Activated CD4-positive, alpha-beta T cell treated with anti-CD3 and anti-CD28 coated beads for 36 hours (primary cell): Measurements from ENCODE around the gene FSHB. TPM values are rescaled to one million over a fixed set of nuclear protein-coding genes. Genes with fewer than 3 reads are reported as not detected.

Source experiments
- ATAC-seq: fragments of 200-7000 bp; cut with Tn5 transposase; one replicate; pipeline ENCODE4 v1.10.0; 2021; ENCODE audit warnings: mild to moderate bottlenecking, moderate library complexity
- CTCF ChIA-PET: fragments of 350-600 bp; sonication (Branson Sonifier 250); formaldehyde crosslinking; loops from one replicate; lab custom pipeline; 2021; ENCODE audit warnings: antibody characterized with exemption; lab: Charles Lee
- POLR2A ChIA-PET: fragments of 350-600 bp; sonication (Branson Sonifier 250); formaldehyde crosslinking; loops from one replicate; lab custom pipeline; 2021; ENCODE audit warnings: antibody characterized with exemption, inconsistent platforms; lab: Charles Lee
- DNase-seq: peaks from one replicate; pipeline ENCODE4 v3.0.0-alpha.2; 2020
- H3K27ac Mint-ChIP-seq: one replicate; pipeline ENCODE4 v1.8.0; 2021; ENCODE audit warnings: mixed read lengths
- H3K27me3 Mint-ChIP-seq: one replicate; pipeline ENCODE4 v1.8.0; 2021; ENCODE audit warnings: mixed read lengths
- H3K36me3 Mint-ChIP-seq: one replicate; pipeline ENCODE4 v1.8.0; 2021; ENCODE audit warnings: low read depth, mixed read lengths
- H3K4me1 Mint-ChIP-seq: one replicate; pipeline ENCODE4 v1.8.0; 2021; ENCODE audit warnings: mixed read lengths
- H3K4me3 Mint-ChIP-seq: one replicate; pipeline ENCODE4 v1.8.0; 2021; ENCODE audit warnings: mild to moderate bottlenecking, moderate library complexity, mixed read lengths
- H3K9me3 Mint-ChIP-seq: one replicate; pipeline ENCODE4 v1.8.0; 2021; ENCODE audit warnings: low read depth, mixed read lengths
- intact Hi-C, 2 experiments: fragments of 100-400 bp; cut with DNase I in 1 of 2; cut with micrococcal nuclease in 1 of 2; formaldehyde crosslinking; loops; one replicate each; pipeline versions ENCODE4 v1.14.2 to v1.15.1; 2022 to 2024; cut with DNase I, micrococcal nuclease
- total RNA-seq, 2 experiments: library from RNA; stranded (reverse); gene quantifications; one replicate each; pipeline ENCODE4 v1.2.3, GENCODE V29; 2021

FSHB gene
- total RNA-seq, 2 experiments from 2014 or later, result not detected

DNA sequence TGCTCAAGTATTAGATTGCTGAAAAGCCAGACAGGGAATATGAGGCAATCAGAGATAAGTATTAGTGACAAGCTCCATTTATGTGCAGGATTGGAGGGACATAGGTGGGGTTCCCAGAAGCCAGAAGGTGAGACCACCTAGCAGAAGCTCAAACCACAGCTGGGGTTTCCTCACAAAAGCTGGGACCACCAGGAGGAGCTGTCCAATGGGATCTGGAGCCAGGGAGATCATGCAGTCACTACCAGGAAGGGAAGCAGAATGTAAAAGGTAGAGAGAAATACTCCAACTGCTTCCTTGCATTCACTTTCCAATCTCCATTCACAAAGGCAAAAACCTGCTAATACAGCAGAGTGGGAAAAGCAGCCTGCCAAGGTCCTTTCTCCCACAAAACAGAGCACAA lies 5.2 kb upstream of the FSHB start:
- ChIA-PET CTCF (no interaction called here), POLR2A (no interaction called here)
- H3K4me3 Mint-ChIP-seq, result no peak overlapping the region
- H3K9me3 Mint-ChIP-seq, result peaks cover 4% of the 10 kb centered on the region
- H3K27ac Mint-ChIP-seq, result no peak overlapping the region
- ATAC-seq, result no peak
- H3K4me1 Mint-ChIP-seq, result no peaks in the 10 kb centered on the region
- DNase-seq, result no peak
- intact Hi-C loops, result no loop called here
- no peaks in the 10 kb centered on the region for H3K36me3 Mint-ChIP-seq
- H3K27me3 Mint-ChIP-seq, result peaks cover 9% of the 10 kb centered on the region

DNA sequence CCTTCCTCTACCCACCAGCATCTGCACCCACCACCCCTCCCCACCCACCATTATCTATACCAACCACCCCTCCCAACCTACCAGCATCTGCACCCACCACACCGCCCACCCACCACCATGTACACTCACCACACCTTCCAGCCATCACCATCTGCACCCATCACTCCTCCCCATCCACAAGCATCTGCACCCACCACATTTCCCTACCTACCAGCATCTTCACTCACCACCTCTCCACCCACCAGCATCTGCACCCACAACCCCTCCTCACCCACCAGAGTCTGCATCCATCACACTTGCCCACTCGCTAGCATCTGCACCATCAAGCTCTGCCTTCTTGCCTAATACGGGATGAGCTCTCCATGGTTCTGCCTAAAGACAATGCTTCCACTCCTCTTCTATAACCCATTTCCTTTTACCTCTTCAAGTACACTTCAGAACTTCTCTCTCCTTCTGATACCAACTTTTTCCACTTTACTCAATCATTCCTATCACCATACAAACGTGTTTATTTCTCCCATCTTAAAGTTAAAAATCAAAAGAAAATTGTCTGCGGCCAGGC lies 2.4 kb upstream of the FSHB start:
- ChIA-PET POLR2A (no interaction called here), CTCF (no interaction called here)
- Mint-ChIP-seq H3K36me3 (no peaks in the 10 kb centered on the region), H3K27me3 (peaks cover 9% of the 10 kb centered on the region), H3K4me1 (no peaks in the 10 kb centered on the region), H3K4me3 (no peak overlapping the region), H3K9me3 (peaks cover 4% of the 10 kb centered on the region), H3K27ac (no peak overlapping the region)
- DNase-seq (no peak), ATAC-seq (no peak)
- intact Hi-C loops, result no loop called here

DNA sequence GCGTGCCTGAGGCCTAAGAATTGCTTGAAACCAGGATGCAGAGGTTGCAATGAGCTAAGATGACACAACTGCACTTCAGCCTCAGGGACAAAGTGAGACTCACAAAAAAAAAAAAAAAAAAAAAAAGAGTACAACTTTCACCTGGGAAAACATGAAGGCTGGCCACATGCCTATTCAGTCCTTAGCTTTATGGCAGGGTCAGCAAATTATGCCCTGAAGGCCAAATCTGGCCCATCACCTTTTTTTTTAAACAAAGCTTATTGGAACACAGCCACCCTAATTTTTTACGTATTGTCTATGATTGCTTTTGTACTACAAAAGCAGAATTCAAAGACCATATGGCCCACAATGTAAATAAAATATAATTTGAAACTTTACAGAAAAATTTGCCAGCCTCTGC lies 8.2 kb downstream of the FSHB start:
- Mint-ChIP-seq H3K4me3 (no peak overlapping the region), H3K9me3 (no peaks in the 10 kb centered on the region), H3K36me3 (no peaks in the 10 kb centered on the region), H3K27me3 (peaks cover 2% of the 10 kb centered on the region), H3K4me1 (no peaks in the 10 kb centered on the region), H3K27ac (no peak overlapping the region)
- intact Hi-C loops, result no loop called here
- ATAC-seq, result no peak
- CTCF ChIA-PET, result no interaction called here
- DNase-seq, result no peak
- POLR2A ChIA-PET, result no interaction called here

DNA sequence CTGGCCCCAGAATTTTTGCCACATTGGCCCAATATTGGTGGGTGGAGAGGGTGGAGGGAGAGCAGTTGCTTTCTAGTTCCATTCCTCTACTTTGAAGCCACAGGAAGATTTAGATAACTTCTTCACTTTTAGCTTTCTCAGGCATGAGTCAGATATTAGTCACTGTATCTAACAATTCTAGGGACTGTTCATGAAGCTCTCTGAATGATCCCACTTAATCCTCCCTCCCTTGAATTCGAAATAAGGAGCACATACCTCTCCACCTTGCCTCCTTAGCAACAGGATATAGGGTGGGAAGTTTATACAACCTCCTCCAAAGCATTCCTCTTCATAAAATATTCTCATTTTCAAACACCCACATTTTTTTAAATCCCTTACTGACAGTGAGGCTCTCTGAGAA lies 13.5 kb downstream of the FSHB start:
- Mint-ChIP-seq H3K36me3 (no peaks in the 10 kb centered on the region), H3K4me3 (no peak overlapping the region), H3K4me1 (peaks cover 4% of the 10 kb centered on the region), H3K9me3 (no peaks in the 10 kb centered on the region), H3K27ac (no peak overlapping the region), H3K27me3 (peaks cover 10% of the 10 kb centered on the region)
- POLR2A ChIA-PET, result no interaction called here
- no peak for DNase-seq
- no peak for ATAC-seq
- intact Hi-C loops, result no loop called here
- CTCF ChIA-PET, result interaction anchor here (0.7 kb wide), 1 partner anchor 26 kb away, joined by 3 read pairs; no protein-coding TSS in a partner anchor

DNA sequence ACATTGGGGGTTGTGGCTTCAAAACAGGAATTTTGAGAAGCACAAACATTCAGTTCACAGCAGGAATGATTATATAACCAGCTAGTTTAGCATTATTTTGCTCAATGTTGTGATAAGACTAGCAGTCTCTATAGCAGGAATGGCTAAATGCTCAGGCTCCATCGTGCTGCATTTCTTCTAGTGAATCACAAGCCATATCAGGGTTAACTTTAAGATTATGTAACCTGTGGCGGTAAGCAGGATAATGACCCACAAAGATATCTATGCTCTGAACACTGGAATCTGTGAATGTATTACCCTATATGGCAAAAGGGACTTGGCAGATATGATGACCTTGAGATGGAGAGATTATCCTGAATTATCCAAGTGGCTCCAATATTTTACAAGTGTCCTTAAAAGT lies 14.8 kb downstream of the FSHB start:
- H3K9me3 Mint-ChIP-seq, result no peaks in the 10 kb centered on the region
- peaks cover 8% of the 10 kb centered on the region for H3K27me3 Mint-ChIP-seq
- no peak overlapping the region for H3K4me3 Mint-ChIP-seq
- POLR2A ChIA-PET, result no interaction called here
- H3K4me1 Mint-ChIP-seq, result peaks cover 4% of the 10 kb centered on the region
- no peak for ATAC-seq
- intact Hi-C loops, result no loop called here
- no peak overlapping the region for H3K27ac Mint-ChIP-seq
- no peaks in the 10 kb centered on the region for H3K36me3 Mint-ChIP-seq
- CTCF ChIA-PET, result no interaction called here
- DNase-seq, result no peak

DNA sequence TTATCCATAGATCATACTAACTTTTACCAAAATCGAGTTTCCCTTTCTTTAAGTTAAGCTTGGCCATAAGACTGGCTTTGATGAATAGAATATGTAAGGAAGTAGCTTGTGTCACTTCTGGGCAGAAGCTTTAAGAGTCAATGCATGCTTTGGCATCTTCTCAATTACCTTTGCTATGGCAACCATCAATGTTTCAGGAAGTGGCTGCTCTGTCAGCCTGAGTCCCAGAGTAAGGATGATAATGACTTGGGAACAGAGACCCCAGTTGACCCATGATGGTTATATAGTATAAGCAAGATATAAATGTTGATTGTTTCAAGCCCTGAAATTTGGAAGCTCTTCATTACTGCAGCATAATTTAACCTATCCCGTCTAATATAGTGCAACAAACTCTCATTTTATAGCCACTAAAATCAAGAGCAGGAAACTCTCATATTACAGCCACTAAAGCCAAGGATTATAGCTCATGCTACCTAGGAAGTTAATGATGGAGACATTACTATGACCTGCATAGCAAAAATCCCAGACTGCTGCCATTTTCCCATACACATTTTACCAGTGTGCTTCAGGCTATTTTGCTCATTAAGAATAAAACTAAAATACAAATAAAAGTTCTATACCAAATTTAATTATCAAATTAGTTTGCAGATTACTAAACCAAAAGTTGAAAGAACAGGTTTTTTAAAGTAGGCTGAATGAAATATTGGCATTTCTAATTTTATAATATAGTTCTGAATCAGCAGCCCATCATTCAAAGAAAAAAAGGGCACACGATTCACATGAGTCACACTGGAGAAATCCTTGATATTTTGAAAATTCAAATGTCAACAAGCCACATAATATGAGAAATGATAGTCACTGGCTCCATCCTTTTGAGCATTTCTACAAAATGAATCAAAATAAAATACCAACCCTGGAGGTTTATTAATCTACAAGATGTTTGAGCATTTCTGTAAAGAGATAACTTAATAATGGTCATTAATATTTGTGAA lies 23.8 kb downstream of the FSHB start:
- DNase-seq (no peak), ATAC-seq (no peak)
- H3K27ac Mint-ChIP-seq, result no peak overlapping the region
- CTCF ChIA-PET, result interaction anchor here (1.2 kb wide), 1 partner anchor 111 kb away, joined by 3 read pairs; no protein-coding TSS in a partner anchor
- no peaks in the 10 kb centered on the region for H3K9me3 Mint-ChIP-seq
- H3K27me3 Mint-ChIP-seq, result peaks cover 2% of the 10 kb centered on the region
- POLR2A ChIA-PET, result no interaction called here
- no peak overlapping the region for H3K4me3 Mint-ChIP-seq
- peaks cover 4% of the 10 kb centered on the region for H3K4me1 Mint-ChIP-seq
- no peaks in the 10 kb centered on the region for H3K36me3 Mint-ChIP-seq
- intact Hi-C loops, result no loop called here

DNA sequence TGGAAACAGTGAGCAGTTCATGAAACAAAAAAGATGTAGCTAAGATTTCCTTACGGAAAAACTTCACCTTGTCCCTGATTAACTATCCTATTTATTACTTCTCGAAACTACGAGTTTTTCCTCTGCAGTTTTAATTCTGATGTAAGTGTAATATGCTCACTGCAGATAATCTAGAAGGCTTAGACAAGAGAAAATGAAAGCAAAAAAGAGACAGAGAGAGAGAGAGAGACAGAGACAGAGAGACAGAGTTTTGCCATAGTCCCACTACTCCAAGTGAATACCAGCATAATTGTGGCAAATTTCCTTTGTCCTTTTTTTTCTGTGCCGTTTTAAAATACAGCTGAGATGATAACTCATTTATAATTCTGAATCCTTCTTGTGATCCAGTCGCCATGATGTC lies 24.8 kb downstream of the FSHB start:
- DNase-seq (no peak), ATAC-seq (no peak)
- ChIA-PET POLR2A (no interaction called here), CTCF (interaction anchor here (1.2 kb wide), 1 partner anchor 112 kb away, joined by 3 read pairs; no protein-coding TSS in a partner anchor)
- no peaks in the 10 kb centered on the region for H3K9me3 Mint-ChIP-seq
- peaks cover 2% of the 10 kb centered on the region for H3K27me3 Mint-ChIP-seq
- H3K4me3 Mint-ChIP-seq, result no peak overlapping the region
- no peaks in the 10 kb centered on the region for H3K36me3 Mint-ChIP-seq
- no peak overlapping the region for H3K27ac Mint-ChIP-seq
- intact Hi-C loops, result no loop called here
- peaks cover 4% of the 10 kb centered on the region for H3K4me1 Mint-ChIP-seq

DNA sequence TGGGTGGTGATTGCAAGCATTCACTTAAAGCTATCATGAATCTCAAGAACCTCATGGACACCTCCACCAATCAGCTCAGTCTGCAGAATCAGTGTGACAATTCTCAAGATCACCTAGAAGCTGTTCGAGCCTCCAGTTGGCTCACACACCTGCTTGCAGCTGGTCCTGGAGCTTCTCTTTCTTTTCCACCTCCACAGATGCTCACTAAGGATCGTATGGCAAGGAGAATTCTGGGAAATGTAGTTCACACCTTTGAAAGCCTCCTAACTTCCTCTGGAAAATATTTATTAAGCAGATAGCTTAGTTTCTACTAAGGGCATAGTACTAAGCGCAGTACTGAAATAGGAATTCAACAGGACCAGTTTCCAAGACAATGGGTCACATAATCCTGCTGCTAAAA lies 26.2 kb downstream of the FSHB start:
- Mint-ChIP-seq H3K9me3 (no peaks in the 10 kb centered on the region), H3K36me3 (no peaks in the 10 kb centered on the region), H3K4me1 (peaks cover 4% of the 10 kb centered on the region), H3K27me3 (peaks cover 2% of the 10 kb centered on the region), H3K4me3 (no peak overlapping the region), H3K27ac (no peak overlapping the region)
- no peak for ATAC-seq
- intact Hi-C loops, result no loop called here
- ChIA-PET CTCF (interaction anchor here (0.7 kb wide), 1 partner anchor 15 kb away, joined by 3 read pairs; no protein-coding TSS in a partner anchor), POLR2A (interaction anchor here (0.6 kb wide), 1 partner anchor 11 kb away, joined by 3 read pairs; no protein-coding TSS in a partner anchor)
- DNase-seq, result no peak

DNA sequence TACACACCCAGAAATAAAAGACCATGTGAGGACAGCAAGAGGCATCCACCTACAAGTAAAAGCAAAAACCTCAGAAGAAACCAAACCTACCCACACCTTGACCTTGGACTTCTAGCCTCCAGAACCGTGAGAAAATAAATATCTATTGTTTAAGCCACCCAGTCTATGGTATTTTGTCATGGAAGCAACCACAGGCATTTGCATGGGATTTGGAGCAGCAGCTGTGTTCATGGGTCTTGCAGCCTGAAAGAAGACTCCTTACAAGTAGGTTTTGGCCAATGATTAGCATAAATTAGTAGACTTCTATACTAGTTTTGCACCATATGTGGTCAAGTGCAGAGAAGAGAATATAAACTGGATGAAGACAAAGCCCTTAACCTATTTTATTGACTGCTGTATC lies 27.9 kb downstream of the FSHB start:
- ATAC-seq (no peak), DNase-seq (no peak)
- ChIA-PET CTCF (no interaction called here), POLR2A (no interaction called here)
- peaks cover 3% of the 10 kb centered on the region for H3K27me3 Mint-ChIP-seq
- no peaks in the 10 kb centered on the region for H3K36me3 Mint-ChIP-seq
- intact Hi-C loops, result no loop called here
- no peak overlapping the region for H3K4me3 Mint-ChIP-seq
- H3K9me3 Mint-ChIP-seq, result no peaks in the 10 kb centered on the region
- H3K4me1 Mint-ChIP-seq, result peaks cover 4% of the 10 kb centered on the region
- H3K27ac Mint-ChIP-seq, result no peak overlapping the region

DNA sequence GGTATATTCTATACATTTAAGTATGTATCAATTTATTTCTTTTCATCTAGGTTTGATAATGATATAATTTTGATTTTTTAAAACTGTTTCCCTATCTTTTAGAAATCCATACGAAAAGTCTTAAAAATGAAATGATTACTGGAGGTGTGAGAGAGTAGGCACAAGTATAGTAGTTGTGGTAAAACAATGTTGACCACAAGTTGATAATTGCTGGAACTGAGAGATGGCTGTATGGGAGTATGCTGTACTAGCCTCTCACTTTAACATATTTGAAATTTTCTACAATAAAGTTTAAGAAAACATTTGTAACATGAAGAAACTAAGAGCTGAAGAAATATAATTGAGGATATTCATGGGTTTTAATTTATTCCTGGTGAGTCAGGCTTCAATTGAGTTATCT lies 30.0 kb downstream of the FSHB start:
- Mint-ChIP-seq H3K9me3 (peaks cover 2% of the 10 kb centered on the region), H3K4me3 (no peak overlapping the region), H3K27ac (no peak overlapping the region), H3K27me3 (peaks cover 3% of the 10 kb centered on the region), H3K36me3 (no peaks in the 10 kb centered on the region), H3K4me1 (no peaks in the 10 kb centered on the region)
- intact Hi-C loops, result loop anchor here in 1 of 2 experiments (5.0 kb wide), 1 partner anchor 1261 kb away; no protein-coding TSS in a partner anchor
- ATAC-seq, result no peak
- no peak for DNase-seq
- CTCF ChIA-PET, result no interaction called here
- POLR2A ChIA-PET, result no interaction called here

DNA sequence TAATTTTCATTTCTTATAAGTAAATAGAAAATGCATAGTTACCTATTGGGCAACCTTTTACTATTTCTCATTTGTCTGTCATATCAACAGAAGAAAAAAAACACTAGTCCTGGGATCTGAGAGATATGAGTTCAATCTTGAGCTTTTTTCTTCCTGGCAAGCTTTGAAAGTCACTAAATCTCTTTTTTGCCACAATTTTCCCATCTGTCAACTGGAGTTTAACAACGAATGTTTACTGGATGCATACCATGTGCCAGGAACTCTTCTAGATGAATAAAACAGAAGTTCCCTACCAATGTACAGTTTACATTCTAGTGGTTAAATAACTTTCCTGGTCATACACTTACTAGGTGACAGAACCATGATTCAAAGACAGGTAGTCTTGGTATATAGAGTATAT lies 31.0 kb downstream of the FSHB start:
- Mint-ChIP-seq H3K27me3 (peaks cover 3% of the 10 kb centered on the region), H3K4me3 (no peak overlapping the region), H3K36me3 (no peaks in the 10 kb centered on the region), H3K9me3 (peaks cover 2% of the 10 kb centered on the region), H3K4me1 (no peaks in the 10 kb centered on the region), H3K27ac (no peak overlapping the region)
- CTCF ChIA-PET, result interaction anchor here (1.1 kb wide), 1 partner anchor 97 kb away, joined by 3 read pairs; no protein-coding TSS in a partner anchor
- no peak for DNase-seq
- intact Hi-C loops, result loop anchor here in 1 of 2 experiments (5.0 kb wide), 1 partner anchor 1260 kb away; no protein-coding TSS in a partner anchor
- ATAC-seq, result no peak
- POLR2A ChIA-PET, result no interaction called here
